MG63 (cell line): ENCODE data around the gene PCSK6. TPM values are rescaled to one million over a fixed set of nuclear protein-coding genes. Genes with fewer than 3 reads are reported as not detected.

Experiments used
- DNase-seq: peaks from one replicate; pipeline ENCODE4 v3.0.0-alpha.2; 2020
- H3K27me3 ChIP-seq: fragments of 250-450 bp; sonication (Bioruptor Pico); 2 replicates; pipeline ENCODE4 v1.5.1; 2020; ENCODE audit warnings: mild to moderate bottlenecking, moderate library complexity
- H3K36me3 ChIP-seq: fragments of 250-450 bp; sonication (Bioruptor Pico); 2 replicates; pipeline ENCODE4 v1.5.1; 2020; ENCODE audit warnings: mild to moderate bottlenecking, moderate library complexity
- H3K4me3 ChIP-seq: fragments of 250-450 bp; sonication (Bioruptor Pico); 2 replicates; pipeline ENCODE4 v1.5.1; 2020; ENCODE audit warnings: mild to moderate bottlenecking, moderate library complexity
- H3K9me3 ChIP-seq: fragments of 250-450 bp; sonication (Bioruptor Pico); 2 replicates; pipeline ENCODE4 v1.5.1; 2020; ENCODE audit warnings: mild to moderate bottlenecking, moderate library complexity
- total RNA-seq: library from RNA; depleted of rRNA; stranded (reverse); fragments of >200 nt; shearing (Covaris generic); gene quantifications from 2 replicates; pipeline ENCODE4 v1.2.3, GENCODE V29; 2014; ENCODE audit warnings: low replicate concordance

The PCSK6 gene
- total RNA-seq, 1 experiment from 2014 or later: 48.8 TPM

GRCh38 chr15:101438482-101439284 lies 50.8 kb downstream of the PCSK6 start:
- H3K27me3 ChIP-seq: no peaks in the 10 kb centered on the region
- H3K4me3 ChIP-seq: no peak overlapping the region
- H3K9me3 ChIP-seq: no peaks in the 10 kb centered on the region
- no peak for DNase-seq
- peaks cover 42% of the 10 kb centered on the region for H3K36me3 ChIP-seq

DNA sequence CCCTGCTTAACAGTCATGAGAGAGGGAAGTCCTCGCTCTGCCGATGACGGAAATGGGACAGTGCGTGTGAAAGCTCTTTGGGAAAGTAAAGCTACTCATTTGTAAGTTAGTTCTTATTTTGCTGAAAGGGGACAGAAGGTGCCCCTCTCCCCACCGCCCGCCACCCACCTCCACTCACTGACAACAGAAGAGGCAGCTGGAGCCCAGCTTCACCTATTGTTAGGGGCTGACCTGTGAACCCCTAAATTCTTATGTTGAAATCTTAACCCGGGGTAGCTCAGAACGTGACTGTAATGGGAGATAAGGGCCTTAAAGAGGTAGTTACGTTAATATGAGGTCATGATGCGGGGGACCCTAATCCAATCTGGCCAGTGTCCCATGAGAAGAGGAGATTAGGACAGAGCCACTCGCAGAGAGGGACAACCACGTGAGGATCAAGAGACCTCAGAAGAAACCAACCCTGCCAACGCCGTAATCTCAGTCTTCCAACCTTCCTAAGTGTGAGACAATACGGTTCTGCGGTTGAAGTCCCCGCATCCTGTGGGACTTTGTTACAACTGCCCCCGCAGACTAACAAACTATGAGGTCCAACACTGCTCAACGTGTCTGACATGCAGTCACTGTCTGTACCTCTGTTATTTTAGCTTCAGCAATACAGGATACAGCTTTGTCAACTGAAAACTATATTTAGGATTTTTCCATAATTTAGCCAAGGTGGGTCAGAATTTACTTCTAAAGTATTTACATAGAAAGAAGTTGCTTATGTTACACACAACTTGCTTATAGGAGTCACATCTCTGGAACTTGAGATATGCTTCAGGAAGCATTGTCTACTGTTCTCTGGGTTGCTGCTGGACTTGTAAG lies 51.7 kb downstream of the PCSK6 start:
- DNase-seq: no peak
- no peaks in the 10 kb centered on the region for H3K27me3 ChIP-seq
- no peak overlapping the region for H3K4me3 ChIP-seq
- no peaks in the 10 kb centered on the region for H3K9me3 ChIP-seq
- H3K36me3 ChIP-seq: peaks cover 38% of the 10 kb centered on the region

- H3K9me3 ChIP-seq: no peaks in the 10 kb centered on the region
- H3K36me3 ChIP-seq: peaks cover 35% of the 10 kb centered on the region
- DNase-seq: peak; percentile 59
- no peak overlapping the region for H3K4me3 ChIP-seq
- no peaks in the 10 kb centered on the region for H3K27me3 ChIP-seq
Measured at GRCh38 chr15:101437209-101437608, 52.3 kb downstream of the PCSK6 start.

DNA sequence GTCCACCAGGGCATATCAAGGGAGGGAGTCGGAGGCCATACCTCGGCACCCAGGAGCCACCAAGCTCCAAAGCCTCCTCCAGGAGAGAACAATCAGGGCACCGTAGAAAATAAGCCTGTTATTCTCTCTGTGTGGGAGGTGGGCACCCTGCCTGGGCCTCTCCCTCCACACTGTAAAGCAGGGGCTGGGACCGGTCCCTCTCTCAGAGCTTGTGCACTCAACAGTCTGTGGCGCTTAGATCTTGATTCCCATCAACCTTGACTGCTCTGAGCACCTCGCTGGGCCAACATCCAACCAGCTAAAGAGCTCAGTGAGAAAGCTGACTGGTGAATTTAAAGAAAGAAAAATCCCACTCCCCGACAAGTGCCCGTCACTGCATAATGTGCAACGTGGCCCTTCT lies 53.0 kb downstream of the PCSK6 start:
- no peaks in the 10 kb centered on the region for H3K9me3 ChIP-seq
- H3K36me3 ChIP-seq: peaks cover 36% of the 10 kb centered on the region
- DNase-seq: no peak
- H3K27me3 ChIP-seq: no peaks in the 10 kb centered on the region
- H3K4me3 ChIP-seq: no peak overlapping the region

- Histone ChIP-seq H3K27me3 (no peaks in the 10 kb centered on the region), H3K9me3 (no peaks in the 10 kb centered on the region), H3K4me3 (no peak overlapping the region), H3K36me3 (peaks cover 40% of the 10 kb centered on the region)
- DNase-seq: no peak
Measured at GRCh38 chr15:101435761-101436160, 53.7 kb downstream of the PCSK6 start.

DNA sequence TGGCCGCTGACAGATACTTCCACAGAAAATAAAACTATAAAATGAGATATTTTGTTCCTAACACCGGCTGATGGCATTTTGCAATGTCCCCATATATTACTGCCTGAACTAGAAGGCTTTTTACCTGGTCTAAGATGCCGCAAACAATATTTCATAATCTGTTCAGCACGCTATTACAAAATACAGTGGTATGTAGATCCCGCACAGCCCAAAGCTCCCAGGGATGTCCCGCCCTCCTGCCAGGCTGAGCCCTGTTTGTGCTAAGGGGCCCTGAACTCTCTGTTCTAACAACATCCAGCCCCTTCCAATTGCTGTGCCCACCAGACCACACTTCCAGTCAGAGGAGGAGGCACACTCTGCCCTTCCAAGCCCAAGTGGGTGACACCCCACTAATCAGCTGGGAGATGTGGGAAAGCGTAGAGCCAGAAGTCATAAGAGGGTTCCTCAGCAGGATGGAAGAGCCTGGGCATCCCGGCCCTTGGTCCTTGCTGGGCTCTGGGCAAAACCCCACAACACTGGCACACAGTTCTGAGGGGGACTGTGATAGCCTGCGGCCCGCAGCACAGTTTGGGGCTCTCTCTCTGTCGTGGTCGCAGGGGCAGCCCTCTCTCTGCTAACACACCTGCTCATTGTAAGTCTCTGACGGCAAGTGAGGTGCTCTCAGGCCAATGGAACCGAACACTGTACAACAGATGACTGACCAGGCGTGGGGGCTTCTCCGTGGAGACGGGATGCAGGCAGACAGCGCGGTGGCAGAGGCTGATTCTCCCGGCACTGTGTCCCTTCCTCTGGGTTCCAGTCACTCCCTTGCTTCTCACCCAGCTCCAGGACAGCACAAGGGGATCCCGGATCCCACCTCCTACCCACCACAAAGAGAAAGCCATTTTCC lies 55.2 kb downstream of the PCSK6 start:
- H3K36me3 ChIP-seq: peaks cover 51% of the 10 kb centered on the region
- H3K27me3 ChIP-seq: no peaks in the 10 kb centered on the region
- no peak overlapping the region for H3K4me3 ChIP-seq
- no peak for DNase-seq
- H3K9me3 ChIP-seq: no peaks in the 10 kb centered on the region

DNA sequence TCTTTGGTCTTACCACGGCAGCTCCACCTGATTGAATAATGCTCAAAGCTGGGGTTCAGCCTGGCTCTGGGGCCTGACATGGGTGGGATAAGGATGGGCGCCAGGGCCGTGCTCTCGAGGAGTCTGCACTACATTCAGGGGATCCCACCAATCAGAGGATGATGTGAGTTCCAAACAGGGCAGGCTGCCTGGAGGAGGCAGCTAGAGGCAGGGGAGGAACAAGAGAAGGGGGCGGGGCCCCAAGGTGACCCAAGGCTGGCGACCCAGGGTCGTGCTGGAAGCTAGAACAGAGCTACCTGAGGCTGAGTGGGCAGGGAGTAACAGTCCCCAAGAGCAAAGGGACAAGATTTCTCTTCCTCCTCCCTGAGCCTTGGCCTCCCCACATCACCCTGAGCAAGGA lies 56.1 kb downstream of the PCSK6 start:
- Histone ChIP-seq H3K36me3 (peaks cover 54% of the 10 kb centered on the region), H3K27me3 (no peaks in the 10 kb centered on the region), H3K9me3 (no peaks in the 10 kb centered on the region), H3K4me3 (no peak overlapping the region)
- no peak for DNase-seq

- Histone ChIP-seq H3K9me3 (no peaks in the 10 kb centered on the region), H3K36me3 (peaks cover 56% of the 10 kb centered on the region), H3K27me3 (no peaks in the 10 kb centered on the region), H3K4me3 (no peak overlapping the region)
- no peak for DNase-seq
Measured at GRCh38 chr15:101432982-101433381, 56.5 kb downstream of the PCSK6 start.

DNA sequence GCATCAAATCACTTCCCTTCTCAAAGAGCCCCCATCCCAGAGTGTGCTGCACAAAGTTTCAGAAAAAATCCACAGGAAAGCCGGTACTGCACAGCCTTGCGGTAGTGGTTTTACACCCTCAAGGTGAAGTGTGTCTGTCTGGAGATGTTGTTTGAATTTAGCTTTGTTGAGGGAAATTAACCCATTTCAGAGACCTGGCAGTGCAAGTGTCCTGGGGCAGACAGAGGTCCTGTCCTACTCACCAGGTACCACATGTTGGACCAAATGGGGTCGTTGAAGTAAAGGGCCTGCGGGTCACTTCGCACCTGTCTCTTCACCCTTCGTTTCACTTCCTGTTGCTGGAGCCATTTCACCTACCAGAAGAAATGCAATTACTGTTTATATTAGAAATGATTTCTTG lies 57.8 kb downstream of the PCSK6 start:
- Histone ChIP-seq H3K4me3 (no peak overlapping the region), H3K9me3 (no peaks in the 10 kb centered on the region), H3K36me3 (peaks cover 52% of the 10 kb centered on the region), H3K27me3 (no peaks in the 10 kb centered on the region)
- DNase-seq: no peak

DNA sequence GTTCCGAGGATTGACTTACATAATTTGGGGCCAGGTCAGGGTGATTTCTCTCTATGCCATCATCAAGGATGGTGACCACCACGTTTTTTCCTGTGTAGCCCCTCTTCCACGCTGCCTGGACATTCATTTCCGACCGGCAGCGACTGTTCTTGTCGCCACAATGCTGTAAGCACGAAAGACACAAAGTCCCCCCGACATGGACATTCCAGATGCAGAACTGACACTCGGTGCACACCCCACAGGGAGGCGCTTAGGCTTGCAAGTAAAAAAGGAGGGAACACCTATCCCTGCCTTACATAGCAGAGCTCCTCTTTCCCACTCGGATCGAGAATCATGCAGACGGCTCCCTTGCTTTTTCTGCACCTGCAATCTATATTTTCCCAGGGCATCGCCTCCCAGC lies 58.2 kb downstream of the PCSK6 start:
- H3K4me3 ChIP-seq: no peak overlapping the region
- no peak for DNase-seq
- peaks cover 50% of the 10 kb centered on the region for H3K36me3 ChIP-seq
- no peaks in the 10 kb centered on the region for H3K9me3 ChIP-seq
- no peaks in the 10 kb centered on the region for H3K27me3 ChIP-seq

DNA sequence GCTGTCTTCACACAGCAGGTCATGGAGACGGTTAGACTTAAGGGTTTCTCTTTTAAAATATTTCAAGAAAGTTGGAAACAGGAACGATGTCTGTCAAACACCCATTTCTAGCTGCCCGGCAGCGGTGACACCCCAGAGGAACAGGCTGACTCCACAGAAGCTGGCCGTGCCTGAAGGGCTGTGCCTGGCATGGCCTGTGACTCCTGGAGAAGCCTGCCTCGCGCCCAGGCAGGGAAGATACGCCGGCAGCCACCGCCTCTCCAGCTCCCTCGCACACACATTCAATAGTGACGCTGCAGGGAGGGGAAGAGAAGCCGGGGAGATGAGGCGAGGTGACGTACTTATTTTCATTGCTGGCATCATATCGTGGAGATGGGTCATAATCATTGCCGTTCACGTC lies 59.9 kb downstream of the PCSK6 start:
- no peak overlapping the region for H3K4me3 ChIP-seq
- H3K36me3 ChIP-seq: peaks cover 54% of the 10 kb centered on the region
- no peaks in the 10 kb centered on the region for H3K9me3 ChIP-seq
- H3K27me3 ChIP-seq: no peaks in the 10 kb centered on the region
- DNase-seq: no peak

- Histone ChIP-seq H3K36me3 (peaks cover 58% of the 10 kb centered on the region), H3K27me3 (no peaks in the 10 kb centered on the region), H3K9me3 (no peaks in the 10 kb centered on the region), H3K4me3 (no peak overlapping the region)
- no peak for DNase-seq
Measured at GRCh38 chr15:101429191-101429590, 60.3 kb downstream of the PCSK6 start.

GRCh38 chr15:101428758-101429157 lies 60.7 kb downstream of the PCSK6 start:
- DNase-seq: no peak
- Histone ChIP-seq H3K27me3 (no peaks in the 10 kb centered on the region), H3K4me3 (no peak overlapping the region), H3K36me3 (peaks cover 58% of the 10 kb centered on the region), H3K9me3 (no peaks in the 10 kb centered on the region)

GRCh38 chr15:101427606-101428487 lies 61.7 kb downstream of the PCSK6 start:
- H3K9me3 ChIP-seq: no peaks in the 10 kb centered on the region
- H3K27me3 ChIP-seq: no peaks in the 10 kb centered on the region
- H3K4me3 ChIP-seq: no peak overlapping the region
- DNase-seq: no peak
- H3K36me3 ChIP-seq: peaks cover 60% of the 10 kb centered on the region

DNA sequence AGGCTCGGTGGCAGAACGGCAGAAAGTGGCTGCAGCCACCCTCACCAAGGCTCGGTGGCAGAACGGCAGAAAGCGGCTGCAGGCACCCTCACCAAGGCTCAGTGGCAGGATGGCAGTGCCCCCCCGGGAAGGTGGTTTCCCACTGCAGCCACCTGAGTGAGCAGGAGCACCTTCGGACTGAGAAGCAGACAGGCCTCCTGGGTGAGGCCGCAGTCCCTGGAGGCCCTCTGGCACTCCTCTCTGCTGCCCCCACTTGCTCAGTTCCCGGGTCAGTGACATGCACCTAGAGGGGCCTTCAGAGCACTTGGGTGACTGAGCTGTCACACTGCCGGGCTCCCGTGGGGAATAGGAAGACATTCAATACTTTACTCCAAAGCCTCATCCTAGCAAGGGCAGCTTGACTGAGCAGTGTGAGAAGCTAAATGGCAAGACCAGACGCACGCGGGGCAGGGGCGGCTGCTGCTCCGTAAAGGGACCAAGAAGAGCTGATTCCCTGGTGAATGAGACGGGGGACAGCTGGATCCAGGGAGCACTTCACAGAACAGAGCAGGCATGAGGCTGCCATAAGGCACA lies 62.7 kb downstream of the PCSK6 start:
- H3K4me3 ChIP-seq: no peak overlapping the region
- DNase-seq: no peak
- no peaks in the 10 kb centered on the region for H3K27me3 ChIP-seq
- H3K36me3 ChIP-seq: peaks cover 57% of the 10 kb centered on the region
- H3K9me3 ChIP-seq: no peaks in the 10 kb centered on the region
